Thyroid gland (tissue), 4 donors: ENCODE data around the gene MMP11.

Experiments
- POLR2A ChIP-seq, 2 donors: fragments of 450-650 bp; IDR thresholded peaks; one replicate each; pipeline ENCODE4 v1.6.1; 2017; ENCODE audit warnings: antibody characterized with exemption in 2 of 2, mild to moderate bottlenecking in 2 of 2, moderate library complexity in 1 of 2
- TF ChIP-seq, protein P1 (sequence below), 6 experiments: fragments of 200-600 bp in 3 of 6; fragments of 450-650 bp in 3 of 6; sonication (generic) in 3 of 6; IDR thresholded peaks; one replicate each; pipeline ENCODE4 v1.5.1; 2016 to 2019; ENCODE audit warnings: antibody characterized with exemption in 6 of 6, mild to moderate bottlenecking in 2 of 6, inconsistent platforms in 1 of 6, moderate library complexity in 1 of 6

DNA sequence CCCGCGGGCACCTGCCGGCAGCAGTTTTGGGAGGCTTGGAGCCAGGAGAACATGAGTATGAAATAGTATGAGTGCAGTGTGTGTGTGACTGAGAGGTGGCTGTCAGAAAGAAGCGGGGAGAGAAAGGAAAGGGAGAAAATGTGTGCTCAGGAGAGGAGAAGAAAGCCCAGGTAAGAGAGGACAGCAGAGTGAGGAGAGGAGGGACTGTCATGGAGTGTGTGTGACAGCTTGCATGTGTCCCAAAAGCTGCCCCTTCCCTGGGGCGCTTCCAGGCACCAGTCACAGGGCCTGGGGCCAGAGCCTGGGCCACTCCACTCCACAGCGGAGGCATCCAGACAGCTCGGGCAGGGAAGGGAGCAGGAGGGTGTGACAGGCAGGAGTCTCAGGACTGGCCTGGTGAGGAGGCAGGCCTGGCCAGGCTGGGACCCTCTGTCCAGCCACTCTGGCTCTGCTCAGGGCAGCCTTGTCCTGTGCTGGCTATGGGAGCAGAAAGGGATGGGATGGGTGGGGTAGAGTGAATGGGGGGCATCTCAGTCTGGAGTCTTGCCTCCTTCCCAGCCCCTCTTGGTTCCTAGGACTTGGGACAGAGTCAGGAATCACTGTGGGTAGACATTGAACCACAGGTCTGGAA, 949 bp downstream of the MMP11 start:
- TF ChIP-seq, protein P1, sequence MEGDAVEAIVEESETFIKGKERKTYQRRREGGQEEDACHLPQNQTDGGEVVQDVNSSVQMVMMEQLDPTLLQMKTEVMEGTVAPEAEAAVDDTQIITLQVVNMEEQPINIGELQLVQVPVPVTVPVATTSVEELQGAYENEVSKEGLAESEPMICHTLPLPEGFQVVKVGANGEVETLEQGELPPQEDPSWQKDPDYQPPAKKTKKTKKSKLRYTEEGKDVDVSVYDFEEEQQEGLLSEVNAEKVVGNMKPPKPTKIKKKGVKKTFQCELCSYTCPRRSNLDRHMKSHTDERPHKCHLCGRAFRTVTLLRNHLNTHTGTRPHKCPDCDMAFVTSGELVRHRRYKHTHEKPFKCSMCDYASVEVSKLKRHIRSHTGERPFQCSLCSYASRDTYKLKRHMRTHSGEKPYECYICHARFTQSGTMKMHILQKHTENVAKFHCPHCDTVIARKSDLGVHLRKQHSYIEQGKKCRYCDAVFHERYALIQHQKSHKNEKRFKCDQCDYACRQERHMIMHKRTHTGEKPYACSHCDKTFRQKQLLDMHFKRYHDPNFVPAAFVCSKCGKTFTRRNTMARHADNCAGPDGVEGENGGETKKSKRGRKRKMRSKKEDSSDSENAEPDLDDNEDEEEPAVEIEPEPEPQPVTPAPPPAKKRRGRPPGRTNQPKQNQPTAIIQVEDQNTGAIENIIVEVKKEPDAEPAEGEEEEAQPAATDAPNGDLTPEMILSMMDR (IDR thresholded peaks at IDR 0.05) = no peak
- no peak for TF ChIP-seq POLR2A (IDR thresholded peaks at IDR 0.05)
